Measurements from ENCODE around the gene EYA3. TPM values are rescaled to one million over a fixed set of nuclear protein-coding genes. Genes with fewer than 3 reads are reported as not detected.

The EYA3 gene, protein sequence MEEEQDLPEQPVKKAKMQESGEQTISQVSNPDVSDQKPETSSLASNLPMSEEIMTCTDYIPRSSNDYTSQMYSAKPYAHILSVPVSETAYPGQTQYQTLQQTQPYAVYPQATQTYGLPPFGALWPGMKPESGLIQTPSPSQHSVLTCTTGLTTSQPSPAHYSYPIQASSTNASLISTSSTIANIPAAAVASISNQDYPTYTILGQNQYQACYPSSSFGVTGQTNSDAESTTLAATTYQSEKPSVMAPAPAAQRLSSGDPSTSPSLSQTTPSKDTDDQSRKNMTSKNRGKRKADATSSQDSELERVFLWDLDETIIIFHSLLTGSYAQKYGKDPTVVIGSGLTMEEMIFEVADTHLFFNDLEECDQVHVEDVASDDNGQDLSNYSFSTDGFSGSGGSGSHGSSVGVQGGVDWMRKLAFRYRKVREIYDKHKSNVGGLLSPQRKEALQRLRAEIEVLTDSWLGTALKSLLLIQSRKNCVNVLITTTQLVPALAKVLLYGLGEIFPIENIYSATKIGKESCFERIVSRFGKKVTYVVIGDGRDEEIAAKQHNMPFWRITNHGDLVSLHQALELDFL
- 10 to 100 TPM; 13.6 to 15.6 TPM for total RNA-seq

DNA sequence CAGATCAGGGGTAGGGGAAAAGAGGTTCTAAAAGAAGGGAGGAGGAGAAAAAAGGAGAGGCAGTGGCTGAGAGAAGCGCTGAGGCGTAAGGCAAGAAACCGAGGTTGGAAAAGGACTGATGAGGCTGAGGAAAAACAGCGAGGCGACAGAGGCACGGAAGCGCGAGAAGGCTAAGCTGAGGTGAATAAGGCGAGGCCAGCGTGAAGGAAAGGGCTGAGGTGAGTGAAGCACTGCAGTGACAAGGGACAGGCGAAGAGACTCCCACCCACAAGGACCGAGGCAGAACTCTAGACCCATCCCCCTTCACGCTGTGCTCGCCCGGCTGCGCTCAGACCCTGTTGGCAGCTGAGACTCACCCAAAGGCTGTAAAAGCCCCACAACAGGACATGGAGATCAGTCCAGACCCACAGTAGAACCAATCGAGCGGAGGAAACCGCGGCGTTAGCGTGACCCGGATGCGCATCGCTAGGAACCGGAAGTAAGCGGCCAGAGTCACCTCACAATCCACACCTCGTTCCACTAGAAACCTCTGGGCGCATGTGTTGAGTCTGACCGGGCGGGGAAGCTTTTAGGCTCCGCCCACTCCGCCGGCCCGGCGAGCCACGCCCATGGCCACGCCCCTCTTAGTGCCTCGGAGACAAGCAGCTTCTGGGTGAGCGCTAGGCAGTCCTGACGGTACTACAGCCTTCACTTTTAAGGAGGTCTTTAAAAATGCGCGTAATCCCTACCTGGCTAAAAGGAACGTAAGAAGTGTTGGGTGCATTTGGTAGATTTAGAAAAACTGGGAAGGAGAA is at the start of gene EYA3:
Gene EYA3 (minus strand): TSS at position 443 of the 794 bp plus-strand sequence. CDS start 30,584 bp downstream, outside the sequence.
- no peaks in the 10 kb centered on the region for H3K27me3 ChIP-seq
- peaks cover 0 to 41% of the 10 kb centered on the region in 2 donors for H3K4me1 ChIP-seq
- DNase-seq (ENCODE audit: low spot score) = peak; percentile 99
- no peaks in the 10 kb centered on the region for H3K9me3 ChIP-seq
- peak within 1 kb of the TSS; percentile 84 to 88 for H3K27ac ChIP-seq
- H3K36me3 ChIP-seq = no peaks in the 10 kb centered on the region
- peak within 1 kb of the TSS; percentile 68 to 83 for H3K4me3 ChIP-seq
- TF ChIP-seq, protein P1, sequence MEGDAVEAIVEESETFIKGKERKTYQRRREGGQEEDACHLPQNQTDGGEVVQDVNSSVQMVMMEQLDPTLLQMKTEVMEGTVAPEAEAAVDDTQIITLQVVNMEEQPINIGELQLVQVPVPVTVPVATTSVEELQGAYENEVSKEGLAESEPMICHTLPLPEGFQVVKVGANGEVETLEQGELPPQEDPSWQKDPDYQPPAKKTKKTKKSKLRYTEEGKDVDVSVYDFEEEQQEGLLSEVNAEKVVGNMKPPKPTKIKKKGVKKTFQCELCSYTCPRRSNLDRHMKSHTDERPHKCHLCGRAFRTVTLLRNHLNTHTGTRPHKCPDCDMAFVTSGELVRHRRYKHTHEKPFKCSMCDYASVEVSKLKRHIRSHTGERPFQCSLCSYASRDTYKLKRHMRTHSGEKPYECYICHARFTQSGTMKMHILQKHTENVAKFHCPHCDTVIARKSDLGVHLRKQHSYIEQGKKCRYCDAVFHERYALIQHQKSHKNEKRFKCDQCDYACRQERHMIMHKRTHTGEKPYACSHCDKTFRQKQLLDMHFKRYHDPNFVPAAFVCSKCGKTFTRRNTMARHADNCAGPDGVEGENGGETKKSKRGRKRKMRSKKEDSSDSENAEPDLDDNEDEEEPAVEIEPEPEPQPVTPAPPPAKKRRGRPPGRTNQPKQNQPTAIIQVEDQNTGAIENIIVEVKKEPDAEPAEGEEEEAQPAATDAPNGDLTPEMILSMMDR (IDR thresholded peaks at IDR 0.05) = no peak

DNA sequence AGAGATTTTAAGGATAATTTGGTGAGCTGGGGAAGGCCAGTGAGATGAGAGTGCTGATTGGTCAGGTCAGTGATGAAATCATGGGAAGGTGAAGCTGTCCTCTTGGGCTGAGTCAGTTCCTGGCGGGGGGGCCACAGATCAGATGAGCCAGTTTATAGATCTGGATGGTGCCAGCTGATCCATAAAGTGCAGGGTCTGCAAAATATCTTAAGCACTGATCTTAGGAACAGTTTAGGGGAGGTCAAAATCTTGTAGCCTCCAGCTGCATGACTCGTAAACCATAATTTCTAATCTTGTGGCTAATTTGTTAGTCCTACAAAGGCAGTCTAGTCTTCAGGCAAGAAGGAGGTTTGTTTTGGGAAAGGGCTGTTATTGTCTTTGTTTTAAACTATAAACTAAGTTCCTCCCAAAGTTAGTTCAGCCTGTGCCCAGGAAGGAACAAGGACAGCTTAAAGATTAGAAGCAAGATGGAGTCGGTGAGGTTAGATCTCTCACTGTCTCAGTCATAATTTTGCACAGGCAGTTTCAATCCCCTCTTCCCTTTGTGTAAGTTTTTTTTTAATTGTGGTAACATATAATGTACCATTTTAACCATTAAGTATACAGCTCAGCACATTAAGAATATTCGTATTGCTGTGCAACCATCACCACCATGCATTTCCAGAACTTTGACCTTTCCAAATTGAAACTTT is 48.7 kb upstream of the EYA3 start:
- H3K4me1 ChIP-seq = no peaks in the 10 kb centered on the region
- no peaks in the 10 kb centered on the region for H3K36me3 ChIP-seq
- H3K27me3 ChIP-seq = no peaks in the 10 kb centered on the region
- TF ChIP-seq, protein P1 (IDR thresholded peaks at IDR 0.05) = no peak
- DNase-seq (ENCODE audit: low spot score) = no peak
- H3K4me3 ChIP-seq = no peak overlapping the region
- H3K27ac ChIP-seq = no peak overlapping the region
- peaks cover 0 to 4% of the 10 kb centered on the region in 2 donors for H3K9me3 ChIP-seq

DNA sequence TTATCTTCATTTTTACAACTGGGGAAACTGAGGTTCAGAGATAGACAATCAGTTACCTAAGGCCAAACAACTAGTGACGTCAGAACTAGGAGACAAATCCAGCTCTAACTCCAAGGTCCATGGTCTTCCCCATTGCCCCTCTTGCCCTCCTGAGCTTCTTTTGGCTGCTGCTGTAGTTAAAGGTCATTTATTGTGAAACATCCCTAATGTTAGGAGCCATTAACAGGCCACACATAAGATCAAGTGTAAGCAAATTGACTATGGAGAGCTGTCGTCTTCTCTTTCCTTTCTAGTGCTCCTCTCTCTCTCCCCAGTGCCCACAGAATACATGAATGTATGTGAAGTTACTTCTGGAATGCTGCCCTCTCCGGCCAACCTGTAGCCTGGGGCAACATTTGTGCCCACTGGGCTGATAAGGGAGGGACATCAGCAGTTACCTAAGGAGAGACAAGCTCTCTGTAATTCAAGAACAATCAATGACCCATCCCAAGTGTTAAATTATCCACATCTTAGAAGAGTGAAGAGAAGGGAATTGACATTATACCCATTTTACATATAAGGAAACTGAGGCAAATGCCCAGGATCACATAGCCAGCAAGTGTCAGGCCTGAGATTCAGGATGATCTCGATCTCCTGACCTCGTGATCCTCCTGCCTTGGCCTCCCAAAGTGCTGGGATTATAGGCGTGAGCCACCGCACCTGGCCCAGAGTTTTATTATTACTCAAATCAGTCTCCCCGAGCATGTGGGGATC is 47.9 kb upstream of the EYA3 start:
- no peak for DNase-seq (ENCODE audit: low spot score)
- Histone ChIP-seq H3K36me3 (no peaks in the 10 kb centered on the region), H3K4me1 (no peaks in the 10 kb centered on the region), H3K27me3 (no peaks in the 10 kb centered on the region), H3K27ac (no peak overlapping the region), H3K4me3 (no peak overlapping the region), H3K9me3 (peaks cover 0 to 4% of the 10 kb centered on the region in 2 donors)
- TF ChIP-seq, protein P1 (IDR thresholded peaks at IDR 0.05) = no peak

DNA sequence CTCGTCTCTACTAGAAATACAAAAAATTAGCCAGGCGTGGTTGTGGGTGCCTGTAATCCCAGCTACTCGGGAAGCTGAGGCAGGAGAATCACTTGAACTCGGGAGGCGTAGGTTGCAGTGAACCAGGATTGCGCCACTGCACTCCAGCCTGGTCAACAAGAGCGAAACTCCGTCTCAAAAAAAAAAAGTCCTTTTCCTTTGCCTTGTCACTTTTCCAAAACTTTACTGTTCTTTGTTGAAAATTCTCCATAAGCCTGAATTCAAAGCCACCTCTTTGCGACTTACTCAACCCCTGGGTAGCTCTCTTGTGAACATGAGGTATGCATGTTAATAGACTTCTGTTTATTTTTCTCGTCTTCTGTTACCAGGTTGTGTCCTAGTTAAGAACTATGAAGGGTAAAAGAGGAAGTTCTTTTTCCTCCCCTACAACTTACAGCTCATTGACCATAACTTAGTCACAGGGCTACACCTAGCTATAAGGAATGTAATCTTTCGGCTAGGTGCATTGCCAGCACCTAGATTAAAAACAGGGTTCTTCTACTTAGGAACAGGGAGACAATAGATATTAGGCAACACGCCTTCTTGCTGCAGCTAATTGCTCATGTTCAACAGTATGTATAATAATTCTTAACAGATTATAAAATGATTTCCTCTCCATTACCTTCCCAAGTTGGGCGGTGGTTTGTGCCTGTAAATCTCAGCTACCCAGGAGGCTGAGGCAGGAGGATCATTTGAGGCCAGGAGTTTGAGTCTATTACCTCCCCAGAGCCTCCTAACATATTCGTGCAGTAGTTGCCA is 47.2 kb upstream of the EYA3 start:
- Histone ChIP-seq H3K27me3 (no peaks in the 10 kb centered on the region), H3K9me3 (peaks cover 0 to 4% of the 10 kb centered on the region in 2 donors), H3K27ac (no peak overlapping the region), H3K4me3 (no peak overlapping the region), H3K4me1 (no peaks in the 10 kb centered on the region), H3K36me3 (no peaks in the 10 kb centered on the region)
- TF ChIP-seq, protein P1 (IDR thresholded peaks at IDR 0.05) = no peak
- no peak for DNase-seq (ENCODE audit: low spot score)

Measured in right atrium auricular region (tissue), 2 donors.